NCI-H1436 (cell line): ENCODE measurements around the gene PGA3.
"Not testable (repeated sequence)": the region's sequence is repeated elsewhere in the genome, so short reads cannot be mapped to it uniquely, and the experiment has no call there.

ENCODE experiments used
- DNase-seq: peaks from one replicate; lab custom pipeline; 2025; lab: John Stamatoyannopoulos, UW

PGA3 gene

DNA sequence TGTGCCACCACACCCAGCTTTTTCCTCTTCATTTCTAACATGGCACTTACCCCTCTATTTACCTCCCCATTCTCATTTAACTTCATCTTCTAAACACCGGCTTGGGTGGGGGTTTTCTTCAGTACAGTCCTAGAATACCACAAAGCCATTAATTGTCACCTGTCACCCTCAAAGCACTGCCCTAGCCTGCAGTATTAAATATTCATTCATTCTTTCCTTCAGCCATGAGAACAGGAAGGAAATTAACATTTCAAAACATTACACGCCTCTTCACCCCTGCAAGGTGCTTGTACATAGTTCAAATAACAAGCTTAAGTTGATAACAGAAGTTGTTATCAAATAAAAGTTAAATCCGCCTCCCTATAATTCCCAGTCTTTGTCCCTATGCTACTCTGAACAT is 31.4 kb upstream of the PGA3 start:
- no peak for DNase-seq

DNA sequence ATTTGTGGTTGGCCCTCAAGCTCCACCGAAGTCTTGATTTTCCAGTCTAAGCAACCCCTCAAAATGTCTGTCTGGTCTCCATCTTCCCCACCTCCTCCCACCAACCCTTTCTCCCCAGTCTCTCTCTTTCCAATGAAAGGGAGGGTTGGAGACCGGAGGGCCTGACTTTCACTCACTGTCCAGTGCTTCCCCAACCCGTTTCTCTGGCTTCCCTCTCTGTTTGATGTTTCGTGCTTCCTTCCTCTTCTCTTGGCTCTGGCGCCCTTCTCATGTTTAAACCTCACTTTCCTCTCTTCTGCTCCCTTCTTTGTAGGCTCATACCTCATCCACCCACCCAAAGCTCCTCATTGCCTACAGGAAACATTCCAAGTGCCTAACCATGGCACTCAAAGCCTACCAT is 31.0 kb upstream of the PGA3 start:
- no peak for DNase-seq

DNA sequence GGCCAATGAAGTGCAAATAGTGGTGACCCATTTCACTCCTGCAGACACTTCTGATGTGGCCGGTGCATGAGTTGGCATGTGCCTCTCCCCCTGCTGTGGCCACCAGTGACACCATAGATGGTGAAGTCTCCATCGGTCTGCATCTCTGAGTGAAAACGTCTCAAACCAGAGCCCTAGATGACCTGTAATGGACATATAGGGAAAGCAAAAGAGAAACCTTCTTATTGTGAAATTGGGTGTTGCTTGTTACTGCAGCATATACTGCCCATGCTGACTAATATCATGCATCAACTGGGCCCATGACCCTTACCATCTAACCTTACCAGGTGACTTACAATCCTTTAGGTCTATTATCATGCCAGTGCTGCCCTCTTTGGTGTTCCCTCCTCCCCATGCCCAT is 30.4 kb upstream of the PGA3 start:
- no peak for DNase-seq

DNA sequence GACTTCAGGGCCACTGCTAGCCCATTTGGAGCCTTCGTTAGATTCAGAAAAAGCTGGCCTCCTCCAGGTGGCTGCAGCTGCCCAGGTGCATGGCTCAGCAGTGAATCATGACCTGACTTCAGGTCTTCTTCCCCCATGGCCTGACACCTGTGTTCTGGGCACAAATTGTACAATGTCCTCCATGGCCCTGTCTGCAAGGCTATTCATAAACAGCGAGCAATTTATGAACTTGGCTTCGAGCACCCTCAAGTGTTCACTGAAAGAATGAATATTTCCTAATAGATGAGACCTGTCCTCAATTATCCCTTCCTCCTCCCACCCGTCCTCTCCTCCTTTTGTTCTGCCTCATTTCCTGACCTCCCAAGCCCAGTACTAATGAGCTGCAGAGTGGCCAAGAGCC is 29.9 kb upstream of the PGA3 start:
- DNase-seq, result no peak

DNA sequence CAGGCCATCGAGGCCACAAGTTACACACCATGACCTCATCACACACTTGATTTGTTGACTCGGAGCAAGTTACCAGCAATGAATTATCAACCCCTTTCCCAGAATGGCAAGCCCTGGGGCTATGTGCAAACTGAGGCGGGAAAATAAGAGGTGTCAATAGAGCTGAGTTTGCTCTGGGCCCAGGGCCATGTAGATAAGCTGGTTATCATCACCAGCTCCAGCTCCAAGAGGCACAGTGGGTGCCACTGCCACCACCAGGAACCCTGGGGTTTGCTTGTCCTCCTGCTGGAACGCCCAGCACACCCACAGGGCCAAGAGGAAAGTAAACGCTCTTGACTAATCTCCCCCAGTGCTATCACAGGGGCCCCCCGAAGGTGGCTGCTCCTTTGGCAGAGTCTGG is 29.0 kb upstream of the PGA3 start:
- no peak for DNase-seq

DNA sequence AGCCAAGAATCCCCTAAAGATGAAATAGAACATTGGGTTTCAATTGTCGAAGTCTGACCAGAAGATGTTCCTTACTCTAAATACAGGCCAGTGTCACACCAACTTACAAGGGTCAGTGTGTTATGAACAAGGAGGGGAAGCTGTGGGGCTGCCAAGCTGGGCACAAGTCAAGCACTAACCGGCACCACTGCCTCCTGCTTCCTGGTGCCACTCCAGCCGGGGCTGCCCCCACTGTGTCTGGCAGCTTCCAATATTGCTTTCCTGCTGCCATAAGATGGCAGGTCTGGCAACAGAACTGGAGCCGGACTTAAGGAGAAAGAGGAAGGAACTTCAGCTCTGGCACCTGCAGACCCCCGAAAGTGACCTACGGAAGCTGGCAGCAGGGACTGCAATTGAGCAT is 28.4 kb upstream of the PGA3 start:
- no peak for DNase-seq

DNA sequence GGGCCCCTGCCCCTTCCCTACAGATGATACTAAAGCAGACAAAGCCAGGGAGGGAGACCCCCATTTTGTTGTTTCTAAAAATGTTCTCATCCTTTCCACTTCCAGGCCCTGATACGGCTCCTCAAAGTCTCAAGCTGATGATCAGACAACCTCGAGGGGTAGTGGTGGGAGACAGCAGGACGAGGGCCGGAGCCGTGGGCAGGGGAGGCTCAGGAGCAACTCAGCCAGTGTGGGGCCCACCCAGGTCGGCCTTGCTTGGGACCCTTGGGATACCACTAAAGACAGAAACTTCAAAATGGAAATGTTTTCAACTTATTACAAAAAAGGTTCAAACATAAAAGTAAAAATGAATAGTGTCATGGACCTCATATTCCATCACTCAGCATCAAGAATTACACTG is 26.9 kb upstream of the PGA3 start:
- no peak for DNase-seq

DNA sequence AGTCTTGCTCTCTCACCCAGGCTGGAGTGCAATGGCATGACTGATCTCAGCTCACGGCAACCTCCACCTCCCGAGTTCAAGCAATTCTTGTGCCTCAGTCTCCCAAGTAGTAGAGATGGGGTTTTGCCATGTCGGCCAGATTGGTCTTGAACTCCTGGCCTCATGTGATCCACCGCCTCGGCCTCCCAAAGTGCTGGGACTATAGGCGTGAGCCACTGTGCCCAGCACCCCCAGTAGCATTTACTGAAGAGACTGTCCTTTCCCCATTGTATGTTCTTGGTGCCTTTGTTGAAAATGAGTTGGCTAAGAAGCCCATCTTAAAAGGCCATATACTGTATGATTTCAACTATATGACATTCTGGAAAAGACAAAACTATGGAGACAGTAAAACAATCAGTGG is 23.1 kb upstream of the PGA3 start:
- DNase-seq, result not testable (repeated sequence)

DNA sequence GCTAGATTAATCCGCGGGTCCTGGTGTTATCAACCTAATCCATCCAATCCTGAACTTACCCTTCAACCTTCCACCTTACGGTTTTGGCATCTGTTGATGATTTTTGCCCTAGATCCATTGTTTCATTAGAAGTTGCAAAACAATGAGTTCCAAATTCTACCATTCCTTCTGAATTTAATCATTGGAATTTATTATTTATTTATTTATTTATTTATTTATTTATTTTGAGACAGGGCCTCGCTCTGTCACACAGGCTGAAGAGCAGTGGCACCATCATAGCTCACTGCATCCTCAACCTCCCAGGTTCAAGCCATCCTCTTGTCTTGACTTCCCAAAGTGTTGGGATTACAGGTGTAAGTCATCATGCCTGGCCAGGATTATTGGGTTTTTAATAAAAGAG is 21.8 kb upstream of the PGA3 start:
- DNase-seq, result no peak

DNA sequence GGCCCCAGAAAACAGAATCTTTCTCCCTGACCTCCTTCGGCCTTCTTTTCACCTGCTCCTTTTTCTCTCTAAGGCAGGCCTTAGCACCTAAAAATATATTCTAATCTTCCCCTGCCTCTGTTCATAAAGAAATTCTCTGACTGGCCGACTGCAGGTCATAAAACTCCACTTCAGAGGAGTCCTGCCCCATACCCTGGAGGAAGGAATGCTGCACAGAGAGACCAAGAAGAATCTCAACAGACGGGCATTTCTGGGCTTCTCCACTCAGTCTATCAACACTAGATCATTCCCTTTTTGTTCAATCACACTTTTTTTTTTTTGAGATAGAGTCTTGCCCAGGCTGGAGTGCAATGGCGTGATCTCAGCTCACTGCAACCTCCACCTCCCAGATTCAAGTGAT is 19.7 kb upstream of the PGA3 start:
- DNase-seq, result no peak

DNA sequence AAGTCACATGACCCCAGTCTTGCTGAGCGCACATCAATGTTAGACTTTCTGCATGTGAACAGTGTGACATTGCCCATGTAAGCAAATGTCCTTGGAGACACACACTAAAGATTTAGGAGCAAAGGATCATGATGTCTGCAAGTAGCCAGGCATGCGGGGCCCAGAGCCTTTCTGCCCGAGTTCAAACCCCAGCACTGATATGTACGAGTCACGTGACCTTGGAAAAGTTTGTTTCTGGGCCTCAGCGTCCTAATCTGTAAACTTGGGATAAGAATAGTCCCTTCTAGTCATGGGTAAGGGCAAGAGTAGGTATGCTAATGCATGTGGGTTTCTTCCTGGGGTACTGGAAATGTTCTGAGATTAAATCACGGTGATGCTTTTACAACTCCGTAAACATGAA is 16.8 kb upstream of the PGA3 start:
- no peak for DNase-seq

DNA sequence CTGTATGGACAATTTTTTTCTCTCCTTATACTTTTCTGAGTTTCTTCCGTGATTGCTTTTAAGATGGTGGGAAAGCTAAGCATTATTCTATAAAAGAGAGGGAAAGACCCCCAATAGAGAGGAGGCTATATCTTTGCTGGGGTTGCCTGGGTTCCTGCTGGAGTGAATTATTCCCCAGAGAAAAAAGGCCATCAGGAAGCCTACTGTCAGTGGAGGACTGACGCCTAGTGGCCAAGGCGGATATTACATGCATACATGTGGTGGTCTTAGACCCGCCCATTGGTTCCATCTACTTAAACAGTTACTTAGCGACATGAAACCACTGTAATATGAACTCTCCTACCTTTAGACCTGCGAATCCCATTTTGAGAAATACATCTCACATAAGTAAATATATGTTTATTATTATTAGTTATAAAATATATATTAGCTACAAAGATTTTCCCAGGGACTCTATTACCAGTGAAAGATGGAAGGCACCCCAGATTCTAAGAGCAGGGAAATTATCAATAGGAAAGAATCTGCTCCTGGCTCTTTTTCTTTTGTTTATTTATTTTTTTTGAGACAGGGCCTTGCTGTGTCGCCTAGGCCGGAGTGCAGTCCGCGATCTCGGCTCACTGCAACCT is 15.7 kb upstream of the PGA3 start:
- DNase-seq, result peak; percentile 80

DNA sequence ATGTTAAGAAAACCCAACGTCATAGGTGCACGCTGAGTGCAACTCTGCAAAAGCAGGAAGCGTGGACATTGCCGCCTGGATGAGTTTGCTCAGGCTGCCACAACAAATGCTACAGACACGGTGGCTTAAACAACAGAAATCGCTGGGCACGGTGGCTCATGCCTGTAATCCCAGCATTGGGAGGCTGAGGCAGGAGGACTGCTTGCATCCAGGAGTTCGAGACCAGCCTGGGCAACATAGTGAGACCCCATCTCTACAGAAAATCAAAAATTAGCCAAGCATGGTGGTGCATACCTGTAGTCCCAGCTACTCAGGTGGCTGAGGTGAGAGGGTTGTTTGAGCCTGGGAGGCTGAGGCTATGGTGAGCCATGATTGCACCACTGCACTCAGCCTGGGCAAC is 13.4 kb upstream of the PGA3 start:
- no peak for DNase-seq

DNA sequence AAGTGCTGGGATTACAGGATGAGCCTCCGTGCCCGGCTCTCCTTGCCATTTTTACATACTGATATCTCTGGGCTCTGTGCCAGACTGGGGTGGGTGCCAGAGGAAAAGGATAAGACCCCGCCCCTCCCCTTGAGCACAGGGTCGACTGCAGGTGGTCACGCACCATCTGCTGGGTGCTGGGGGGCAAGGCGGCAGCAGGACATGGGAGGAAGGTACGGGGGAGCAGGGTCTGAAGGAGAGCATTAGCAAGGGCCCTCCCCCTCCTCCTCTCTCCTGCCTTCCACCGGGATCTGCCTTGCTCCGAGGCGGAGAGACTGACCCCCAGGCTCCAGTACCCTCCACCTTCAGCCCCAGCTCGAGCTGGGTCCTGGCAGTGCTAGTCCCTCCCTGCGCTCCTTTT is 9.7 kb upstream of the PGA3 start:
- no peak for DNase-seq

DNA sequence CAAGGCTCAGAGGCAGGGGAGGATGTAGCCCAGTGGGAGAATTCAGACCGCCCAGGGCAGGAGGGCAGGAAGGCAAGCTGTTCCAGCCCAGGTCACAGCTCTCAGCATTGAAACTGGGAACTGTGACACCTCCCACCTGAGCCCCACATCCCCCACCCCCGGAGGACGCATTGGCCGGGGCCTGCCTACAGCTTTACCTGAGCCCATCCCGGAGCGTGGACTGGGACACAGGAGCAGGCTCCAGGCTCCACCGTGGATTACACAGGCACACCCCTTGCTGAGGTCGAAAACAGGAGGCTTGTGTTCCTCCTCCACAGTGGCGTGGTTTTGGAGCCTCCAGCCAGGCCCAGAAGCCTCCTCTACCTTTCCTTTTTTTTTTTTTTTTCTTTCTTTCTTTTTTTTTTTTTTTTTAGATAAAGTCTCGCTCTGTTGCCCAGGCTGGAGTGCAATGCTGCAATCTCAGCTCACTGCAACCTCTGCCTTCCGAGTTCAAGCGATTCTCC is 9.1 kb upstream of the PGA3 start:
- DNase-seq, result no peak

DNA sequence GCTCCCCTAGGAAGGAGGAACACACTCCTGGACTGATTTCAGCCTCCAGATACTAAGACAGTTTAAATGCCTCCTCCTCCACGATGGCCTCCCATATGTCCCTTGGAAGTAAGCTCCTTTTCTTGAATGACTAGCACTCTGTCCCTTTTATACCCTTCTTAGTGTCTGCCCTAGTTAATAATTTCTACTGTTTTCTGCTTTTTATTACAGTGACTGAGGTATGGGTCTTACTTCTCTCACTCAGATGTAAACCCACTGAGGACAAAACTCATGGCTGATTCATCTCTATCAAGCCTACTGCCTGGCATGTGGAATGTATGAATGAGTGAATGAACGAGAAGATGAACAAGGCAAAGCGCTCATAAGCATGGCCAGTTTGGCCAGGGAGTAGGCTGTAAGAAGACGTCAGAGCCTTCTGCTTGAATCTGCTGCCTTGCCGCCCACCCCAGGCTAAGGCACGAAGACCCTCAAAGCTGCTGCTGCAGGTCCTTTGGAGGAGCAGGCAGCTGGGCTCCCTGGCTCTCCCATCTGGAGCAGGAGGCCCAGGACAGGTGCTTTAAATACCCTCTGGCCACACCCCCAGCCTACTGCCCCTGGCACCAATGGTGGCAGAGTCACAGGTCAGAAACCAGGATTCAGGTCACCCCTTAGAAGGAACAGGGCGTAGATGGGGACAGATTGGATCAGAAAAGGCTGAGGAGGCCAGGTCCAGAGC is 8.2 kb upstream of the PGA3 start:
- DNase-seq, result no peak

DNA sequence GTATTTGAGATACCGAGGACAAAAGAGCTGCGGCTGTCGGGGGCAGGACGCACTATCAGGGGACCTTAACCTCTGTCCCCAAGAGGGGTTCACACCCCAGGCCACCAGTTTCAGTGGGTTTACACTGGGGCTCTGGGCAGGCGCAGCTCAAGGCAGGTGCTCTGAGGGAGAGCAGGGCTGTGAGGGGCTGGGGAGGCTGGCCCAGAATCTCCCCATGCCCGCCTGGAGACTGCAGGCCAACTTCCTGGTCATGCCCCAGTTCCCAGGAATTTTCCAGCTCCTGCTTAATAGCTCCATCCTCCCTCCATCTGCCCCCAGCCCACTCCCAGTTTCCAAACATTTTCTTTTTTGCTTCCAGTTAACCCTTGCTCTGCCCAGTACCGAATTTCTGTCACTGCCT is 7.6 kb upstream of the PGA3 start:
- no peak for DNase-seq

DNA sequence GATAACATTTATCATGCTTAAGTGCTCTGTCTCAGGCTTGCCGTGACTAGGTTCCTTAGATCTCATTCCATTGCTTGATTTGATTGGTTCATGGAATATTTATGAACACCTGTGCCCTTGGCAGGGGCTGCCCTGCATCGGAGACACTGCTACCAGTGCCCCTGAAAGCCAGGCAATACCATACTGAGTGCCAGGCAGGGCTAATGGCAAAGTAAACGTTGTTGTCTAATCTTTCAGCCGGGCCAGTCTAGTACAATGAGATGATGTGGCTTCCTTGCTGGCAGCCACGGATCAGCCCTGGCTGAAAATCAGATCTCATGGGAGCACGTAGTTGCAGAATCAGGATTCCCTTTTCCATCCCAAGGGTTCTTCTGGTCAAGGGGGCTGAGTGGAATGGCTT is 5.0 kb upstream of the PGA3 start:
- DNase-seq, result no peak

DNA sequence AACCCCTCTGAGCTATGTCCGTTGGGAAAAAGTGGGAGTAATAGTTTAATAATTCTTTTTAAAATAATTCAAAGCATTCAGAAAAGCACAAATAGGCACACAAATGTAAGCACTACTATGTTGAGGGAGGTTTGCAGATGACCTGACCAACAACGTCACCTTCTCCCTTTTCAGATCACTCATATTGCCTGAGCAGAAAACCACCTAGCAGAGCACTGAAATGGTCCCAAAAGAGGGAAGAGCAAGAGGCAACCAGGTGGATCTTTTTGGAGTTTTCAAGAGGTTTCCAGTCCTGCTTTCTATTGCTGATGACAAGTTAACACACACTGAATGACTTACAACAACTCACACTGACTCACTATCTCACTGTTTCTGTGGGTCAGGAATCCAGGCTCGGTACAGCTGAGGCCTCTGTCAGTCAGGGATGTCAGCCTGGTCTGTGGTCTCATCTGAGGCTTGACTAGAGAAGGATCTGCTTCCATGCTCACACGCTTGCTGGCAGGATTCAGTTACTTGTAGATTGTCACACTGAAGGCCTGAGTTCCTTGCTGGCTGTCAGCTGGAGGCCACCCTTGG is 4.3 kb upstream of the PGA3 start:
- no peak for DNase-seq

DNA sequence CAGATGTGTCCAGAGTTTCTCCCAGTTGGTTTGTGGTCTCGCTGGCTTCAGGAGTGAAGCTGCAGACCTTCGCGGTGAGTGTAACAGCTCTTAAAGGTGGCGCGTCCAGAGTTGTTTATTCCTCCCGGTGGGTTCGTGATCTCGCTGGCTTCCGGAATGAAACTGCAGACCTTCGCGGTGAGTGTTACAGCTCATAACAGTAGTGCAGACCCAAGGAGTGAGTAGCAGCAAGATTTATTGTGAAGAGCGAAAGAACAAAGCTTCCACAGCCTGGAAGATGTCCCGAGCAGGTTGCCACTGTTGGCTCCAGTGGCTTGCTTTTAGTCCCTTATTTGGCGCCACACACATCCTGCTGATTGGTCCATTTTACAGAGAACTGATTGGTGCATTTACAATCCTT is 1.8 kb upstream of the PGA3 start:
- DNase-seq, result no peak

DNA sequence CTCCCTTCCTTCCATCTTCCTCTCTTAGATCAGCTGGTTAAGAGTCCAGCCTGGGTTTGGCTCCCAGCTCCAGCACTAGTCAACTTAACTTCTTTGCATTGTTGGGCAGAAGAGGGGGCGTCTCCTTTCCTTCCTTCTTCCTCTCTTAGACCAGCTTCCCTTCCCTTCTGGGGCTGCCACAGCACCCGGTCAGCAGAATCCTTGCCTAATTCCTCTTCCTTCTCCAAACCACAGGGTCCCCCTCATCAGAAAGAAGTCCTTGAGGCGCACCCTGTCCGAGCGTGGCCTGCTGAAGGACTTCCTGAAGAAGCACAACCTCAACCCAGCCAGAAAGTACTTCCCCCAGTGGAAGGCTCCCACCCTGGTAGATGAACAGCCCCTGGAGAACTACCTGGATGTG is 558 bp downstream of the PGA3 start:
- DNase-seq, result not testable (repeated sequence)

DNA sequence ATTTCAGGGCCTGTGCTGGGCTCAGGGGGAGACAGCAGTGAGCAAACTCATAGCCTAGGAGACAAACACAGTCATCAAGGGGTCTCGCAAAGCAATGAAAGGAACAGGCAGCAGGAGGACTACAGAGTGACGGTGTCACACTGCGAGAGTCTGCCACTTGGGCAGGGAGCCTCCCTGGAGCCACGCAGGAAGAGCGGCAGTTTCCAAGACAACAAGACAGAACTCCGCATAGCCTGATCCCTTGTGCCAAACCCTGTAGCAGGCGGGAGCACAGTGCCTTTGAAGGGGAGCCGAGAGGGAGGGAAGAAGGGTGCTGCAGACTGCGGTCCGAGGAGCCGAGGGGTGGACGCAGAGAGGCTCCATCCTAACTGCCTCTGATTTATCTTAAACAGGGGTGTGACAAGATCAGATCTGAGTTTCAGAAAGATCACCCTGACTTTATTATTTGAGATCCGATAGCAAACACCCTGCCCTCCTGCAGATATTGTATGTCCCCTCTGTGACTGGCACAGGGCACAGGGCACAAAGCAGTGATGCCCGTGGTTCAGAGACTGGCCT is 1.3 kb downstream of the PGA3 start:
- not testable (repeated sequence) for DNase-seq

DNA sequence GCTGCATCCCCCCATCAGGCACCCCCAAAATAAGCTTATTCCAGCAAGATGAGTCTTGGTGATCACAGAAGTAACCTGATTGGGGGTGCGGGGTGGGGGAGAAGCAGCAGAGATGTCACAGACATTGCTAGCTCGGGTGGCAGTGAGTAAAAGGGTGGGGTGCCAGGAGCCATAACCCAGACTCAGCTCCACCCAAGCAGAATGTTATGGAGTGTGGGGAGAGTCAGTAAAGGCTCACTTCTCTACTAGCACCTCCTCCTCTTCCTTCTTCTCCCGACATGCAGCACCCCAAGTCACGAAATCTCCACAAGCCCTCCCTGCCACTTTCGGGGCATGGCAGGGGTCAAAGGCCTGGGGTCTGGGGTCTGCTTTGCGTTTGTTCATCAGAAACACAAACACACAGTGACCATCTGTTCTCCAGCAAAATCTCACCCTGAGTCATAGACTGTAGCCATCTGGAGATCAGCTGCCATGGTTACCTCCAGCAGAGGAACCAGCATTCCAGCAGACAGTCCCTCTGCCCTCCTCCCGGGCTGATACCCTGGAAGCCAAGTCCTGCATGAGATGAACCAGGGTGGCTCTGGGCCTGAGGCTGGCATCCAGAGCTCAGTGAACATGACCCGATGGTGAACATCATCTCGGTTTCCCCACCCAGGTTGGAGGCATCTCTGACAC is 4.5 kb downstream of the PGA3 start:
- not testable (repeated sequence) for DNase-seq
